Measurements from ENCODE around the gene BRCA2. TPM values are rescaled to one million over a fixed set of nuclear protein-coding genes. Genes with fewer than 3 reads are reported as not detected.
A peak's percentile ranks its signal among the peaks of the same experiment; 100 is the strongest.

BRCA2 gene
- total RNA-seq, 2 experiments from 2014 or later = 1.9 to 2.4 TPM

DNA sequence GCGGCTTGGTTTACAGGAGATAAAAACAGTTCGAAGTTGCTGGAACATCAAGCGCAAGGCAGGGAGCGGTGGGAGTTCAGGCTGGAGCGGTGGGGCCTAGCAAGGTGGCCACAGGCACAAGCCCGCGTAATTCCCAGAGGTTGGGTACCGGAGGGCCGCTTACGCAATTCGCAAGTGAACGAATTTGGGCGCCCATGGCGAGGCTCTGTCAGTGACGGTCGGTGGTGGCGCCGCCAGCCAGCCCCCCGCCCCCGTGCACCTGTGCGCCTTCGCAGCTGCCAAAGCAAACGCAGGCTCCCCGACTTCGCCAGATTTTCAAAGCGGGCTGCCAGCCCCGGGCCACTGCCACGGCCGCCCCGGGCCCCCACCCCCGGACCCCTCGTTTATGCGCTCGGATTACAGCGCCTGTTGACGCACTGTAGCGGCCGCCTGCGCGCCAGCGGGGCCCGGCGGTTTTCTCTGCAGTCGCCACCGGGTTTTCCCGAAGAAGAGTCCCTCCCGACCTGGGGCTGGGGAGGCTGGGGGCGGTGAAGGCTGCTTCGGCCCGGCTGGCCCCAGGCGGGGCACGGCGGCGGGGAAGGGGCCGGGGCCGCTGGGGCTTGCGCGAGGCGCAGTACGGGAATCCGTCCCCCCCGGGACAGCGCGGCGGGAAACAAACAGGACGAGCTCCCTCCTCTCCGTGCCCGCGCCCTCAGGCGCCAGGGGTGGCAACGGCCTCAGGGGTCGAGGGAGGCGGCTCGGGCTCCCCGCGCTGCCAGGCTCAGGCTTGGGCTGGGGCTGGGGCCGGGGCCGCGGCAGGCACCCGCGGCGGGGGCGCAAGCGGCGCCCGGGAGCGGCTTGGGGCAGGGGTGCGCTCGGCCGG is 111.9 kb downstream of the BRCA2 start:
- Mint-ChIP-seq H3K27me3 (no peaks in the 10 kb centered on the region), H3K9me3 (no peaks in the 10 kb centered on the region), H3K4me3 (peak overlapping the region; percentile 95), H3K36me3 (ENCODE audit: low read depth) (peaks cover 52% of the 10 kb centered on the region), H3K4me1 (ENCODE audit: low read depth) (peaks cover 47% of the 10 kb centered on the region), H3K27ac (peak overlapping the region; percentile 96)
- ATAC-seq (ENCODE audit: poor library complexity) (peak; percentile 41), DNase-seq (peak; percentile 29 to 82 (median 62))
- ChIA-PET CTCF (interaction anchor here (1.0 to 2.3 kb wide), 2 partner anchors 159 to 1116 kb away, joined by 3 to 7 read pairs; partner anchors contain the start of gene PDS5B), POLR2A (interaction anchor here (0.7 to 4.5 kb wide), 19 partner anchors 12 to 1810 kb away, joined by 3 to 83 read pairs (median 4); partner anchors contain the start of genes BRCA2, N4BP2L2, PDS5B and ZAR1L)
- Histone ChIP-seq H3K4me1 (ENCODE audit: insufficient read depth, low read length) (peaks cover 40% of the 10 kb centered on the region), H3K4me3 (ENCODE audit: low read length) (peak overlapping the region; percentile 79), H3K9me3 (ENCODE audit: control insufficient read depth in 1 of 2, insufficient read depth in 1 of 2, low read length in 2 of 2) (no peaks in the 10 kb centered on the region), H3K27me3 (ENCODE audit: control insufficient read depth in 1 of 2, insufficient read depth in 2 of 2, low read length in 2 of 2) (no peaks in the 10 kb centered on the region), H3K27ac (ENCODE audit: low read depth in 1 of 2, low read length in 2 of 2) (peak overlapping the region; percentile 91 to 94), H3K36me3 (ENCODE audit: insufficient read depth, low read length) (peaks cover 10% of the 10 kb centered on the region)
- intact Hi-C loops (cut with DNase I, micrococcal nuclease) = loop anchor here (2.0 to 10.0 kb wide), 6 partner anchors 110 to 1265 kb away; partner anchors contain the start of genes HSPH1 (in 2 of the 2), N4BP2L2 (in 2 of the 2), BRCA2 (in 1 of the 2) and PDS5B (in 1 of the 2)
- TF ChIP-seq, protein P1, sequence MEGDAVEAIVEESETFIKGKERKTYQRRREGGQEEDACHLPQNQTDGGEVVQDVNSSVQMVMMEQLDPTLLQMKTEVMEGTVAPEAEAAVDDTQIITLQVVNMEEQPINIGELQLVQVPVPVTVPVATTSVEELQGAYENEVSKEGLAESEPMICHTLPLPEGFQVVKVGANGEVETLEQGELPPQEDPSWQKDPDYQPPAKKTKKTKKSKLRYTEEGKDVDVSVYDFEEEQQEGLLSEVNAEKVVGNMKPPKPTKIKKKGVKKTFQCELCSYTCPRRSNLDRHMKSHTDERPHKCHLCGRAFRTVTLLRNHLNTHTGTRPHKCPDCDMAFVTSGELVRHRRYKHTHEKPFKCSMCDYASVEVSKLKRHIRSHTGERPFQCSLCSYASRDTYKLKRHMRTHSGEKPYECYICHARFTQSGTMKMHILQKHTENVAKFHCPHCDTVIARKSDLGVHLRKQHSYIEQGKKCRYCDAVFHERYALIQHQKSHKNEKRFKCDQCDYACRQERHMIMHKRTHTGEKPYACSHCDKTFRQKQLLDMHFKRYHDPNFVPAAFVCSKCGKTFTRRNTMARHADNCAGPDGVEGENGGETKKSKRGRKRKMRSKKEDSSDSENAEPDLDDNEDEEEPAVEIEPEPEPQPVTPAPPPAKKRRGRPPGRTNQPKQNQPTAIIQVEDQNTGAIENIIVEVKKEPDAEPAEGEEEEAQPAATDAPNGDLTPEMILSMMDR (IDR thresholded peaks at IDR 0.05) = no peak

GRCh38 chr13:32427852-32428580 is 112.7 kb downstream of the BRCA2 start, which contains the start of gene N4BP2L1:
N4BP2L1 (minus strand) TSS chr13:32428130; CDS start chr13:32428082, 48 bp downstream.
- ATAC-seq (ENCODE audit: poor library complexity) (peak; percentile 73), DNase-seq (peak; percentile 58 to 94 (median 78))
- Histone ChIP-seq H3K4me3 (ENCODE audit: low read length) (peak within 1 kb of the TSS; percentile 79), H3K27me3 (ENCODE audit: control insufficient read depth in 1 of 2, insufficient read depth in 2 of 2, low read length in 2 of 2) (no peaks in the 10 kb centered on the region), H3K9me3 (ENCODE audit: control insufficient read depth in 1 of 2, insufficient read depth in 1 of 2, low read length in 2 of 2) (no peaks in the 10 kb centered on the region), H3K36me3 (ENCODE audit: insufficient read depth, low read length) (peaks cover 6% of the 10 kb centered on the region), H3K4me1 (ENCODE audit: insufficient read depth, low read length) (peaks cover 40% of the 10 kb centered on the region), H3K27ac (ENCODE audit: low read depth in 1 of 2, low read length in 2 of 2) (peak within 1 kb of the TSS; percentile 91 to 94)
- peak within 1 kb of the TSS; percentile 96 for H3K27ac Mint-ChIP-seq
- H3K4me1 Mint-ChIP-seq (ENCODE audit: low read depth) = peaks cover 45% of the 10 kb centered on the region
- CTCF ChIA-PET = interaction anchor here (1.5 to 2.3 kb wide), 2 partner anchors 158 to 1115 kb away, joined by 4 to 7 read pairs; partner anchors contain the start of gene PDS5B
- POLR2A ChIA-PET = interaction anchor here (0.8 to 4.5 kb wide), 17 partner anchors 8 to 1115 kb away, joined by 3 to 83 read pairs (median 5); partner anchors contain the start of genes BRCA2, N4BP2L2, PDS5B and ZAR1L
- H3K27me3 Mint-ChIP-seq = no peaks in the 10 kb centered on the region
- peak within 1 kb of the TSS; percentile 96 for H3K4me3 Mint-ChIP-seq
- TF ChIP-seq, protein P1 (IDR thresholded peaks at IDR 0.05) = no peak
- intact Hi-C loops (cut with DNase I, micrococcal nuclease) = loop anchor here (2.0 to 10.0 kb wide), 7 partner anchors 109 to 1266 kb away; partner anchors contain the start of genes HSPH1 (in 2 of the 2), N4BP2L2 (in 2 of the 2), BRCA2 (in 1 of the 2) and PDS5B (in 1 of the 2)
- no peaks in the 10 kb centered on the region for H3K9me3 Mint-ChIP-seq
- H3K36me3 Mint-ChIP-seq (ENCODE audit: low read depth) = peaks cover 46% of the 10 kb centered on the region
